CD8-positive, alpha-beta memory T cell (primary cell): ENCODE measurements around the gene GSTO1. TPM values are rescaled to one million over a fixed set of nuclear protein-coding genes. Genes with fewer than 3 reads are reported as not detected.

Experiments used
- CTCF ChIA-PET: fragments of 350-600 bp; sonication (Branson Sonifier 250); formaldehyde crosslinking; loops from one replicate; lab custom pipeline; 2021; ENCODE audit warnings: antibody characterized with exemption; lab: Charles Lee
- POLR2A ChIA-PET: fragments of 350-600 bp; sonication (Branson Sonifier 250); formaldehyde crosslinking; loops from one replicate; lab custom pipeline; 2021; ENCODE audit warnings: antibody characterized with exemption; lab: Charles Lee
- DNase-seq, 5 donors: peaks; one replicate each; pipeline versions ENCODE4 v3.0.0 to v3.0.0-alpha.2; 2020 to 2022; ENCODE audit warnings: mixed read lengths in 1 of 5
- H3K27ac ChIP-seq: one replicate; pipeline ENCODE4 v1.7.0; 2013; ENCODE audit warnings: low read depth, mild to moderate bottlenecking, low read length, moderate library complexity
- H3K27me3 ChIP-seq: 2 replicates; pipeline ENCODE4 v1.7.0; 2013; ENCODE audit warnings: low read length, mild to moderate bottlenecking; ENCODE audit not compliant: insufficient read depth, poor library complexity, severe bottlenecking
- H3K36me3 ChIP-seq: 2 replicates; pipeline ENCODE4 v1.7.0; 2013; ENCODE audit warnings: mild to moderate bottlenecking, low read length, moderate library complexity; ENCODE audit not compliant: insufficient read depth
- H3K4me1 ChIP-seq: 2 replicates; pipeline ENCODE4 v1.7.0; 2013; ENCODE audit warnings: mild to moderate bottlenecking, low read length, moderate library complexity; ENCODE audit not compliant: insufficient read depth
- H3K4me3 ChIP-seq: 2 replicates; pipeline ENCODE4 v1.7.0; 2013; ENCODE audit warnings: mild to moderate bottlenecking, low read length
- H3K9me3 ChIP-seq: 2 replicates; pipeline ENCODE4 v1.7.0; 2013; ENCODE audit warnings: mild to moderate bottlenecking, low read length
- H3K27ac Mint-ChIP-seq, 8 donors: one replicate each; pipeline ENCODE4 v1.8.0; 2020 to 2021; ENCODE audit warnings: mixed read lengths in 8 of 8, mild to moderate bottlenecking in 6 of 8, inconsistent platforms in 3 of 8, moderate library complexity in 3 of 8
- H3K27me3 Mint-ChIP-seq, 2 donors: one replicate each; pipeline ENCODE4 v1.8.0; 2020 to 2021; ENCODE audit warnings: mixed read lengths in 2 of 2, mild to moderate bottlenecking in 1 of 2, moderate library complexity in 1 of 2
- H3K36me3 Mint-ChIP-seq, 3 donors: one replicate each; pipeline ENCODE4 v1.8.0; 2020 to 2021; ENCODE audit warnings: mixed read lengths in 3 of 3, inconsistent platforms in 1 of 3, mild to moderate bottlenecking in 1 of 3
- H3K4me1 Mint-ChIP-seq, 3 donors: one replicate each; pipeline ENCODE4 v1.8.0; 2020 to 2021; ENCODE audit warnings: mixed read lengths in 3 of 3, inconsistent platforms in 1 of 3, mild to moderate bottlenecking in 1 of 3
- H3K4me3 Mint-ChIP-seq, 7 donors: one replicate each; pipeline ENCODE4 v1.8.0; 2020 to 2021; ENCODE audit warnings: mixed read lengths in 7 of 7, mild to moderate bottlenecking in 6 of 7, moderate library complexity in 4 of 7, inconsistent platforms in 2 of 7
- H3K9me3 Mint-ChIP-seq, 5 donors: one replicate each; pipeline ENCODE4 v1.8.0; 2020 to 2022; ENCODE audit warnings: mixed read lengths in 5 of 5, mild to moderate bottlenecking in 3 of 5, moderate library complexity in 2 of 5, inconsistent platforms in 1 of 5
- polyA plus RNA-seq: library from polyadenylated mRNA; unstranded; fragments of 300-500 nt; fragmentation: Illumina TruSeq; gene quantifications from one replicate; pipeline ENCODE4 v1.2.3, GENCODE V29; 2021
- total RNA-seq, 2 experiments: library from RNA; stranded (reverse); gene quantifications; one replicate each; pipeline ENCODE4 v1.2.3, GENCODE V29; 2021

Gene GSTO1
- 100 to 1,000 TPM; 122 TPM for total RNA-seq
- polyA plus RNA-seq, result 167 TPM

- Histone ChIP-seq H3K27ac (peak within 1 kb of the TSS; percentile 76), H3K9me3 (no peaks in the 10 kb centered on the region), H3K27me3 (no peaks in the 10 kb centered on the region), H3K4me1 (peaks cover 41% of the 10 kb centered on the region), H3K36me3 (peaks cover 5% of the 10 kb centered on the region), H3K4me3 (peak within 1 kb of the TSS; percentile 64)
- Mint-ChIP-seq H3K27ac (peak within 1 kb of the TSS; percentile 84 to 99 (median 96)), H3K27me3 (peaks cover 8 to 11% of the 10 kb centered on the region in 2 donors), H3K4me1 (peaks cover 34 to 53% (median 49%) of the 10 kb centered on the region in 3 donors), H3K36me3 (peaks cover 0 to 34% (median 6%) of the 10 kb centered on the region in 3 donors), H3K9me3 (no peaks in the 10 kb centered on the region), H3K4me3 (peak within 1 kb of the TSS; percentile 91 to 99 (median 95))
- ChIA-PET CTCF (interaction anchor here (0.9 to 8.2 kb wide), 5 partner anchors 9 to 37 kb away, joined by 3 to 57 read pairs (median 5); no protein-coding TSS in a partner anchor), POLR2A (interaction anchor here (0.6 to 1.8 kb wide), 4 partner anchors 10 to 133 kb away, joined by 3 to 13 read pairs (median 4); partner anchors contain the start of genes GSTO2 and SFR1)
- peak; percentile 40 to 70 (median 47) for DNase-seq
Measured at GRCh38 chr10:104254493-104255310, at the start of gene GSTO1. TSS of gene GSTO1 (plus strand) at chr10:104254892. CDS start at chr10:104254929, 37 bp downstream.

- H3K4me3 ChIP-seq, result no peak overlapping the region
- POLR2A ChIA-PET, result no interaction called here
- CTCF ChIA-PET, result no interaction called here
- no peaks in the 10 kb centered on the region for H3K36me3 Mint-ChIP-seq
- H3K9me3 ChIP-seq, result no peaks in the 10 kb centered on the region
- H3K27me3 ChIP-seq, result no peaks in the 10 kb centered on the region
- DNase-seq, result no peak
- no peaks in the 10 kb centered on the region for H3K4me1 ChIP-seq
- H3K27ac Mint-ChIP-seq, result no peak overlapping the region
- no peaks in the 10 kb centered on the region for H3K36me3 ChIP-seq
- H3K4me3 Mint-ChIP-seq, result no peak overlapping the region
- H3K9me3 Mint-ChIP-seq, result no peaks in the 10 kb centered on the region
- peaks cover 5 to 46% of the 10 kb centered on the region in 2 donors for H3K27me3 Mint-ChIP-seq
- H3K4me1 Mint-ChIP-seq, result no peaks in the 10 kb centered on the region
- no peak overlapping the region for H3K27ac ChIP-seq
Measured at GRCh38 chr10:104208730-104209129, 46.0 kb upstream of the GSTO1 start.

DNA sequence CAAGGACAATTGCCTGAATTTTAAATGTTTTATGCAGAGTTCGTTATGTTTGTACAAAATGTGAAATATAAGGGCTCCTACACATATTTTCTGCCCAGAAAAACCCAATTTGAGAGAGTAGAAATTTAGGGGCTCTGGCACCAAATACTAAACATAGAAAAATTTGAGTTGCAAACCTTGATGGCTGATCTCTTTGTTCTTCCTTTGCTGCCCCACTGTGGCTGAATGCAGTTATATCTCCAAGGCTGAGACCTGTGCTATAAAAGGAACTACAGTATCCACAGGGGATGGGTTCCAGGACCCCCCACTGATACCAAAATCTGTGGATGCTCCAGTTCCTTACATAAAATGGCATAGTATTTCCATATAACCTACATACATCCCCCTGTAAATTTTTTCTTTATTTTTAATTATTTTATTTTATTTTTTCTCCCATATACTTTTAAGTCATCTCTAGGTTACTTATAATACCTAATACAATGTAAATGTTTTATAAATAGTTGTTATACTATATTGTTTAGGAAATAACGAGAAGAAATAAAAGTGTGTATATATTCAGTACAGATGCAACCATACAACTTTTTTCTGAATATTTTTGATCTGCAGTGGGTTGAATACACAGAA lies 45.0 kb upstream of the GSTO1 start:
- no peak overlapping the region for H3K27ac ChIP-seq
- no peaks in the 10 kb centered on the region for H3K36me3 Mint-ChIP-seq
- H3K4me3 ChIP-seq, result no peak overlapping the region

GRCh38 chr10:104216631-104217030 lies 38.1 kb upstream of the GSTO1 start:
- no peak overlapping the region for H3K27ac ChIP-seq
- H3K27me3 ChIP-seq, result peaks cover 5% of the 10 kb centered on the region
- Mint-ChIP-seq H3K36me3 (no peaks in the 10 kb centered on the region), H3K27me3 (peaks cover 6 to 33% of the 10 kb centered on the region in 2 donors), H3K9me3 (no peaks in the 10 kb centered on the region), H3K4me1 (peaks cover 0 to 6% (median 0%) of the 10 kb centered on the region in 3 donors), H3K4me3 (no peak overlapping the region), H3K27ac (no peak overlapping the region)
- no peaks in the 10 kb centered on the region for H3K36me3 ChIP-seq
- H3K4me3 ChIP-seq, result no peak overlapping the region
- H3K9me3 ChIP-seq, result no peaks in the 10 kb centered on the region
- DNase-seq, result no peak
- H3K4me1 ChIP-seq, result no peaks in the 10 kb centered on the region
- ChIA-PET CTCF (no interaction called here), POLR2A (no interaction called here)

More for the DNA sequence above, 45.0 kb upstream of the GSTO1 start:
- ChIA-PET CTCF (no interaction called here), POLR2A (no interaction called here)
- Mint-ChIP-seq H3K4me3 (no peak overlapping the region), H3K9me3 (no peaks in the 10 kb centered on the region), H3K4me1 (no peaks in the 10 kb centered on the region), H3K27ac (no peak overlapping the region), H3K27me3 (peaks cover 3 to 42% of the 10 kb centered on the region in 2 donors)
- H3K36me3 ChIP-seq, result no peaks in the 10 kb centered on the region
- H3K27me3 ChIP-seq, result no peaks in the 10 kb centered on the region
- H3K4me1 ChIP-seq, result no peaks in the 10 kb centered on the region
- no peaks in the 10 kb centered on the region for H3K9me3 ChIP-seq
- peak in 3 of 5 donors; percentile 13 to 57 (median 31) for DNase-seq

DNA sequence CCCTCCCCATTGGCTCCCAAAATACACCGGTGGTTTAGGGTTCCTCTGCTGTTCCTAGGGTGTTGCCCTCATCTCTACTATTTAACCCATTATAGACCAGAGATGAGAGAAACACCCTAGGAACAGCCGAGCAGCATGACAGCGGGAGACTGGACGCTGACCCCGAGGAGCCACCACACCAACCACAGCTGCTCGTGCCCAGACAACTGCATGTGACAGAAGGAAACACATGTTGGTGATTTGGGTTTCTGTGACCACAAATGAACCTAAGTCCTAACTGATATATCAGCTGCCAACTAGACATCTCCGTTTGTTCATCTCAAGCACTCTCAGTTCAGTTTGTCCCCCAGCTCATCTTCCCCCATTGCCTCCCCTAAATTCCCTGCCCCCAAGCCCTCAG lies 35.9 kb upstream of the GSTO1 start:
- Histone ChIP-seq H3K4me3 (no peak overlapping the region), H3K9me3 (no peaks in the 10 kb centered on the region), H3K36me3 (no peaks in the 10 kb centered on the region), H3K27me3 (peaks cover 5% of the 10 kb centered on the region), H3K27ac (no peak overlapping the region), H3K4me1 (no peaks in the 10 kb centered on the region)
- DNase-seq, result no peak
- H3K9me3 Mint-ChIP-seq, result no peaks in the 10 kb centered on the region
- no peak overlapping the region for H3K4me3 Mint-ChIP-seq
- peak overlapping the region in 1 of 8 donors; percentile 27 for H3K27ac Mint-ChIP-seq
- peaks cover 0 to 6% (median 0%) of the 10 kb centered on the region in 3 donors for H3K4me1 Mint-ChIP-seq
- no peaks in the 10 kb centered on the region for H3K36me3 Mint-ChIP-seq
- ChIA-PET CTCF (interaction anchor here (1.1 kb wide), 1 partner anchor 48 kb away, joined by 3 read pairs; no protein-coding TSS in a partner anchor), POLR2A (interaction anchor here (0.7 kb wide), 1 partner anchor 13 kb away, joined by 6 read pairs; no protein-coding TSS in a partner anchor)
- H3K27me3 Mint-ChIP-seq, result peaks cover 6 to 33% of the 10 kb centered on the region in 2 donors

GRCh38 chr10:104220522-104220921 lies 34.2 kb upstream of the GSTO1 start:
- CTCF ChIA-PET, result no interaction called here
- peaks cover 0 to 6% (median 0%) of the 10 kb centered on the region in 3 donors for H3K4me1 Mint-ChIP-seq
- POLR2A ChIA-PET, result no interaction called here

DNA sequence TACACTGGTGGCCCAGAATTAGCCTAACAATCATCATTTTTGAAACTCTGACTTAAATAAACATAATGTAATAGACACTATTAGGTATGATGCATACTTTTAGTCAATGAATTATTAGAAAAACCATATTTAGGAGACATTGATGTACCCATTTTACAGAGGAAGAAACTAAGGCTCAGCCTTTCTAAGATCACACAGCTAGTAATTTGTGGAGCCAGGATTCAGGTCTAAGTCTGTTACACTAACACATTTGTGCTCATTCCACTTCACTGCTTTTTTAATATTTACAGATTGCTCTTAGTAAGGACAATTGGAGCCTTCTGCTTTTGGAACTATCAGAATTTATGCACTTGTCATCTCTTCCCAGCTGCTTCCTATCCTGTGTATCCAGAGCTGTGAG lies 31.4 kb upstream of the GSTO1 start:
- no peak for DNase-seq
- H3K27ac Mint-ChIP-seq, result no peak overlapping the region
- H3K9me3 Mint-ChIP-seq, result no peaks in the 10 kb centered on the region
- CTCF ChIA-PET, result no interaction called here
- POLR2A ChIA-PET, result no interaction called here
- H3K4me1 Mint-ChIP-seq, result peaks cover 0 to 6% (median 0%) of the 10 kb centered on the region in 3 donors
- H3K36me3 Mint-ChIP-seq, result no peaks in the 10 kb centered on the region
- Histone ChIP-seq H3K4me1 (no peaks in the 10 kb centered on the region), H3K4me3 (no peak overlapping the region), H3K27ac (no peak overlapping the region), H3K36me3 (no peaks in the 10 kb centered on the region), H3K9me3 (no peaks in the 10 kb centered on the region), H3K27me3 (no peaks in the 10 kb centered on the region)
- no peak overlapping the region for H3K4me3 Mint-ChIP-seq
- H3K27me3 Mint-ChIP-seq, result peaks cover 8 to 36% of the 10 kb centered on the region in 2 donors

More at GRCh38 chr10:104220522-104220921, 34.2 kb upstream of the GSTO1 start:
- Mint-ChIP-seq H3K27me3 (peaks cover 6 to 35% of the 10 kb centered on the region in 2 donors), H3K27ac (no peak overlapping the region), H3K9me3 (no peaks in the 10 kb centered on the region), H3K36me3 (no peaks in the 10 kb centered on the region), H3K4me3 (no peak overlapping the region)
- peaks cover 5% of the 10 kb centered on the region for H3K27me3 ChIP-seq
- DNase-seq, result no peak
- no peak overlapping the region for H3K4me3 ChIP-seq
- no peaks in the 10 kb centered on the region for H3K36me3 ChIP-seq
- H3K27ac ChIP-seq, result no peak overlapping the region
- no peaks in the 10 kb centered on the region for H3K4me1 ChIP-seq
- no peaks in the 10 kb centered on the region for H3K9me3 ChIP-seq
